GM12872 (cell line): ENCODE measurements around the gene RNF157.

Experiments
- CTCF ChIP-seq: IDR thresholded peaks from 3 replicates; pipeline ENCODE4 v1.5.1; 2011; ENCODE audit warnings: low read depth, mild to moderate bottlenecking, low read length, moderate library complexity; ENCODE audit not compliant: insufficient read depth

The RNF157 gene

GRCh38 chr17:76272541-76273444, 32.5 kb upstream of the RNF157 start:
- no peak for TF ChIP-seq CTCF

- peak; percentile 21; the same call in 1 of the 3 replicates for TF ChIP-seq CTCF
Observed at GRCh38 chr17:76271669-76272540, 31.6 kb upstream of the RNF157 start.

GRCh38 chr17:76270770-76271668, 30.7 kb upstream of the RNF157 start:
- no peak for TF ChIP-seq CTCF

GRCh38 chr17:76270127-76270592, 29.9 kb upstream of the RNF157 start:
- no peak for TF ChIP-seq CTCF

GRCh38 chr17:76268991-76269981, 29.0 kb upstream of the RNF157 start:
- TF ChIP-seq CTCF, result no peak

GRCh38 chr17:76268015-76268749, 27.9 kb upstream of the RNF157 start:
- no peak for TF ChIP-seq CTCF
